Activated CD4-positive, CD25-positive, alpha-beta regulatory T cell (primary cell): ENCODE measurements around the gene ABCA7.
A peak's percentile ranks its signal among the peaks of the same experiment; 100 is the strongest.

Source experiments
- DNase-seq, 4 experiments: peaks; one replicate each; lab custom pipeline; 2025; lab: John Stamatoyannopoulos, UW

The ABCA7 gene

GRCh38 chr19:1055886-1056620 lies 16.1 kb downstream of the ABCA7 start:
- DNase-seq = no peak

GRCh38 chr19:1057176-1057855 lies 17.4 kb downstream of the ABCA7 start:
- DNase-seq = no peak

- no peak for DNase-seq
Measured at GRCh38 chr19:1058112-1058511, 18.2 kb downstream of the ABCA7 start.

- DNase-seq = no peak
Measured at GRCh38 chr19:1060689-1061088, 20.8 kb downstream of the ABCA7 start.

- no peak for DNase-seq
Measured at GRCh38 chr19:1061987-1062386, 22.1 kb downstream of the ABCA7 start.

GRCh38 chr19:1062387-1063029 lies 22.6 kb downstream of the ABCA7 start:
- DNase-seq = no peak

GRCh38 chr19:1063030-1063908 lies 23.4 kb downstream of the ABCA7 start:
- DNase-seq = peak in 3 of 4 experiments; percentile 32 to 40 (median 34)

- DNase-seq = no peak
Measured at GRCh38 chr19:1063909-1064660, 24.2 kb downstream of the ABCA7 start.

- peak in 3 of 4 experiments; percentile 46 to 67 (median 58) for DNase-seq
Measured at GRCh38 chr19:1064661-1065605, 25.0 kb downstream of the ABCA7 start.

GRCh38 chr19:1065606-1066109 lies 25.8 kb downstream of the ABCA7 start:
- DNase-seq = no peak

- DNase-seq = no peak
Measured at GRCh38 chr19:1066251-1066747, 26.4 kb downstream of the ABCA7 start.

- DNase-seq = peak; percentile 56 to 74 (median 65)
Measured at GRCh38 chr19:1066748-1067340, 26.9 kb downstream of the ABCA7 start, which contains the start of gene ARHGAP45. ARHGAP45 (plus strand) TSS chr19:1067167; CDS start chr19:1067406, 239 bp downstream.

- peak; percentile 53 to 59 (median 56) for DNase-seq
Measured at GRCh38 chr19:1067341-1067957, 27.5 kb downstream of the ABCA7 start.

GRCh38 chr19:1068009-1069001 lies 28.4 kb downstream of the ABCA7 start:
- peak in 3 of 4 experiments; percentile 24 to 76 (median 67) for DNase-seq

- peak in 2 of 4 experiments; percentile 56 to 72 for DNase-seq
Measured at GRCh38 chr19:1069009-1069779, 29.3 kb downstream of the ABCA7 start.

GRCh38 chr19:1070576-1070930 lies 30.6 kb downstream of the ABCA7 start:
- DNase-seq = no peak
